Glutamatergic neuron (in vitro differentiated cells): ENCODE data around the gene STXBP4. TPM values are rescaled to one million over a fixed set of nuclear protein-coding genes. Genes with fewer than 3 reads are reported as not detected.

Experiments
- DNase-seq: peaks from one replicate; pipeline ENCODE4 v3.0.0; 2022
- H3K27ac Mint-ChIP-seq: one replicate; pipeline ENCODE4 v1.8.0; 2020; ENCODE audit warnings: mild to moderate bottlenecking, mixed read lengths, inconsistent platforms; ENCODE audit not compliant: unreplicated experiment
- H3K27me3 Mint-ChIP-seq: one replicate; pipeline ENCODE4 v1.8.0; 2020; ENCODE audit warnings: mild to moderate bottlenecking, moderate library complexity, mixed read lengths, inconsistent platforms; ENCODE audit not compliant: unreplicated experiment
- H3K36me3 Mint-ChIP-seq: one replicate; pipeline ENCODE4 v1.8.0; 2020; ENCODE audit warnings: mild to moderate bottlenecking, mixed read lengths, inconsistent platforms; ENCODE audit not compliant: unreplicated experiment
- H3K4me1 Mint-ChIP-seq: one replicate; pipeline ENCODE4 v1.8.0; 2020; ENCODE audit warnings: mild to moderate bottlenecking, low read depth, mixed read lengths, inconsistent platforms; ENCODE audit not compliant: unreplicated experiment
- H3K4me3 Mint-ChIP-seq: one replicate; pipeline ENCODE4 v1.8.0; 2020; ENCODE audit warnings: mild to moderate bottlenecking, mixed read lengths, inconsistent platforms; ENCODE audit not compliant: unreplicated experiment
- H3K9me3 Mint-ChIP-seq: one replicate; pipeline ENCODE4 v1.8.0; 2020; ENCODE audit warnings: mild to moderate bottlenecking, moderate library complexity, mixed read lengths, inconsistent platforms; ENCODE audit not compliant: unreplicated experiment
- CTCF ChIP-seq: fragments of 200-600 bp; sonication (generic); IDR thresholded peaks from one replicate; pipeline ENCODE4 v1.5.0; 2021; ENCODE audit not compliant: partially characterized antibody, unreplicated experiment
- total RNA-seq: library from RNA; stranded (reverse); fragmentation: NEBNext Ultra II Directional; extraction: Animal tissue kit (Norgen Biotek cat#: 25700); gene quantifications from one replicate; pipeline ENCODE4 v1.2.1, GENCODE V29; 2021; ENCODE audit not compliant: unreplicated experiment

Gene STXBP4
- total RNA-seq, 1 donor from 2014 or later, result 17.7 TPM

- H3K4me3 Mint-ChIP-seq, result no peak overlapping the region
- H3K27ac Mint-ChIP-seq, result no peak overlapping the region
- H3K36me3 Mint-ChIP-seq, result no peaks in the 10 kb centered on the region
- no peak for DNase-seq
- no peak for TF ChIP-seq CTCF
- no peaks in the 10 kb centered on the region for H3K4me1 Mint-ChIP-seq
- no peaks in the 10 kb centered on the region for H3K27me3 Mint-ChIP-seq
- no peaks in the 10 kb centered on the region for H3K9me3 Mint-ChIP-seq
Observed at GRCh38 chr17:55063885-55064874, 95.6 kb downstream of the STXBP4 start.

GRCh38 chr17:55067697-55068439 lies 99.3 kb downstream of the STXBP4 start:
- DNase-seq, result no peak
- no peaks in the 10 kb centered on the region for H3K9me3 Mint-ChIP-seq
- no peaks in the 10 kb centered on the region for H3K27me3 Mint-ChIP-seq
- H3K27ac Mint-ChIP-seq, result no peak overlapping the region
- no peak overlapping the region for H3K4me3 Mint-ChIP-seq
- no peaks in the 10 kb centered on the region for H3K36me3 Mint-ChIP-seq
- no peaks in the 10 kb centered on the region for H3K4me1 Mint-ChIP-seq
- no peak for TF ChIP-seq CTCF

GRCh38 chr17:55068862-55069811 lies 100.6 kb downstream of the STXBP4 start:
- DNase-seq, result no peak
- Mint-ChIP-seq H3K9me3 (no peaks in the 10 kb centered on the region), H3K27me3 (no peaks in the 10 kb centered on the region), H3K4me1 (no peaks in the 10 kb centered on the region), H3K27ac (no peak overlapping the region), H3K4me3 (no peak overlapping the region), H3K36me3 (no peaks in the 10 kb centered on the region)
- TF ChIP-seq CTCF, result no peak

- DNase-seq, result no peak
- Mint-ChIP-seq H3K36me3 (no peaks in the 10 kb centered on the region), H3K9me3 (no peaks in the 10 kb centered on the region), H3K27me3 (no peaks in the 10 kb centered on the region), H3K4me3 (no peak overlapping the region), H3K4me1 (no peaks in the 10 kb centered on the region), H3K27ac (no peak overlapping the region)
- TF ChIP-seq CTCF, result no peak
Observed at GRCh38 chr17:55069983-55070529, 101.5 kb downstream of the STXBP4 start.
